Gastrocnemius medialis (tissue), 4 donors: ENCODE results near the gene IL18. TPM values are rescaled to one million over a fixed set of nuclear protein-coding genes. Genes with fewer than 3 reads are reported as not detected.

Source experiments
- ATAC-seq, 2 donors: fragments of 150-250 bp; one replicate each; pipeline ENCODE4 v1.9.1; 2016
- DNase-seq, 2 donors: peaks; one replicate each; pipeline ENCODE4 v3.0.0-alpha.2; 2019
- H3K27ac ChIP-seq, 4 donors: fragments of 200-600 bp; sonication (generic); 1 replicate in 1 of 4; 2 replicates in 3 of 4; pipeline ENCODE4 v1.5.1; 2016 to 2018; ENCODE audit warnings: mild to moderate bottlenecking in 2 of 4, moderate library complexity in 1 of 4
- H3K27me3 ChIP-seq, 3 donors: fragments of 200-600 bp; sonication (generic) in 2 of 3; 1 replicate in 1 of 3; 2 replicates in 2 of 3; pipeline versions ENCODE4 v1.5.1 to v1.6.0; 2016 to 2019; ENCODE audit warnings: mild to moderate bottlenecking in 1 of 3, moderate library complexity in 1 of 3
- H3K36me3 ChIP-seq, 2 donors: fragments of 200-600 bp; sonication (generic) in 1 of 2; one replicate each; pipeline ENCODE4 v1.5.1; 2017 to 2018
- H3K4me1 ChIP-seq, 2 donors: fragments of 200-600 bp; sonication (generic) in 1 of 2; one replicate each; pipeline ENCODE4 v1.5.1; 2016 to 2017; ENCODE audit warnings: mild to moderate bottlenecking in 2 of 2
- H3K4me3 ChIP-seq, 4 donors: fragments of 200-600 bp; sonication (generic) in 3 of 4; 1 replicate in 1 of 4; 2 replicates in 3 of 4; pipeline ENCODE4 v1.5.1; 2016 to 2019; ENCODE audit warnings: mild to moderate bottlenecking in 2 of 4
- H3K9me3 ChIP-seq, 3 donors: fragments of 200-600 bp; sonication (generic) in 2 of 3; 1 replicate in 1 of 3; 2 replicates in 2 of 3; pipeline ENCODE4 v1.5.1; 2016 to 2019
- CTCF ChIP-seq, 5 experiments: fragments of 450-650 bp in 3 of 5; fragments of 200-600 bp in 2 of 5; sonication (generic) in 2 of 5; IDR thresholded peaks in 4 of 5; conservative IDR thresholded peaks in 1 of 5; 1 replicate in 4 of 5; 2 replicates in 1 of 5; pipeline ENCODE4 v1.5.1; 2016 to 2019; ENCODE audit warnings: antibody characterized with exemption in 5 of 5, mild to moderate bottlenecking in 3 of 5, moderate library complexity in 3 of 5
- POLR2A ChIP-seq, 2 donors: fragments of 450-650 bp; IDR thresholded peaks; one replicate each; pipeline ENCODE4 v1.6.1; 2017; ENCODE audit warnings: antibody characterized with exemption in 2 of 2, mild to moderate bottlenecking in 2 of 2, moderate library complexity in 2 of 2
- in situ Hi-C, 4 donors: fragments of 200-750 bp; cut with MboI; loops; one replicate each; pipeline versions ENCODE4 v1.15.0 to v1.8.0; 2017; ENCODE audit warnings: low sequenced_read_pairs in 4 of 4
- intact Hi-C: fragments of 100-400 bp; cut with DNase I; formaldehyde crosslinking; loops from one replicate; pipeline ENCODE4 v1.15.1; 2023; ENCODE audit warnings: low total_unique reads
- total RNA-seq, 4 donors: library from RNA; depleted of rRNA; stranded (reverse); fragments of >200 nt; gene quantifications; one replicate each; pipeline versions ENCODE4 v1.1.0 to v1.2.3, GENCODE V29; 2016

The IL18 gene
- total RNA-seq, 4 donors from 2014 or later: 0.58 to 11.7 (median 6.8) TPM

- Histone ChIP-seq H3K27me3 (no peaks in the 10 kb centered on the region), H3K27ac (no peak overlapping the region), H3K4me3 (no peak overlapping the region), H3K4me1 (no peaks in the 10 kb centered on the region), H3K36me3 (no peaks in the 10 kb centered on the region), H3K9me3 (no peaks in the 10 kb centered on the region)
- DNase-seq (no peak), ATAC-seq (no peak)
- in situ Hi-C loops: no loop called here
- TF ChIP-seq POLR2A (IDR thresholded peaks at IDR 0.05) (no peak), CTCF (IDR thresholded peaks at IDR 0.05 in 4 of 5, conservative IDR thresholded peaks at IDR 0.05 in 1 of 5) (no peak)
- intact Hi-C loops: no loop called here
These were observed 20.3 kb downstream of the IL18 start for GRCh38 chr11:112143597-112143996.

- no peaks in the 10 kb centered on the region for H3K36me3 ChIP-seq
- intact Hi-C loops: loop anchor here (5.0 kb wide), 1 partner anchor 328 kb away; no protein-coding TSS in a partner anchor
- H3K4me1 ChIP-seq: peaks cover 0 to 14% of the 10 kb centered on the region in 2 donors
- TF ChIP-seq POLR2A (IDR thresholded peaks at IDR 0.05) (no peak), CTCF (IDR thresholded peaks at IDR 0.05 in 4 of 5, conservative IDR thresholded peaks at IDR 0.05 in 1 of 5) (no peak)
- no peaks in the 10 kb centered on the region for H3K9me3 ChIP-seq
- in situ Hi-C loops: no loop called here
- H3K4me3 ChIP-seq: no peak overlapping the region
- ATAC-seq (no peak), DNase-seq (no peak)
- H3K27me3 ChIP-seq: no peaks in the 10 kb centered on the region
- no peak overlapping the region for H3K27ac ChIP-seq
These were observed 29.4 kb downstream of the IL18 start for GRCh38 chr11:112134473-112134872.

GRCh38 chr11:112132737-112133136 lies 31.2 kb downstream of the IL18 start:
- Histone ChIP-seq H3K36me3 (no peaks in the 10 kb centered on the region), H3K4me1 (peaks cover 0 to 22% of the 10 kb centered on the region in 2 donors), H3K4me3 (no peak overlapping the region), H3K9me3 (no peaks in the 10 kb centered on the region), H3K27ac (no peak overlapping the region), H3K27me3 (no peaks in the 10 kb centered on the region)
- in situ Hi-C loops: no loop called here
- ATAC-seq (peak in 1 of 2 donors; percentile 19), DNase-seq (no peak)
- intact Hi-C loops: loop anchor here (5.0 kb wide), 1 partner anchor 330 kb away; no protein-coding TSS in a partner anchor
- TF ChIP-seq POLR2A (IDR thresholded peaks at IDR 0.05) (no peak), CTCF (IDR thresholded peaks at IDR 0.05 in 4 of 5, conservative IDR thresholded peaks at IDR 0.05 in 1 of 5) (no peak)

GRCh38 chr11:112129656-112130055 lies 34.2 kb downstream of the IL18 start:
- peak; percentile 6 to 20 for DNase-seq
- H3K9me3 ChIP-seq: no peaks in the 10 kb centered on the region
- no peak for ATAC-seq
- H3K27me3 ChIP-seq: no peaks in the 10 kb centered on the region
- peaks cover 0 to 22% of the 10 kb centered on the region in 2 donors for H3K4me1 ChIP-seq
- no peak overlapping the region for H3K27ac ChIP-seq
- no peak overlapping the region for H3K4me3 ChIP-seq
- intact Hi-C loops (loop anchor here (5.0 kb wide), 1 partner anchor 333 kb away; no protein-coding TSS in a partner anchor), in situ Hi-C loops (no loop called here)
- no peak for TF ChIP-seq CTCF (IDR thresholded peaks at IDR 0.05 in 4 of 5, conservative IDR thresholded peaks at IDR 0.05 in 1 of 5)
- no peak for TF ChIP-seq POLR2A (IDR thresholded peaks at IDR 0.05)
- no peaks in the 10 kb centered on the region for H3K36me3 ChIP-seq
